ENCODE results near the gene DCST2. TPM values are rescaled to one million over a fixed set of nuclear protein-coding genes. Genes with fewer than 3 reads are reported as not detected.

Gene DCST2
- polyA plus RNA-seq, 1 donor from 2014 or later, result 1.8 TPM

DNA sequence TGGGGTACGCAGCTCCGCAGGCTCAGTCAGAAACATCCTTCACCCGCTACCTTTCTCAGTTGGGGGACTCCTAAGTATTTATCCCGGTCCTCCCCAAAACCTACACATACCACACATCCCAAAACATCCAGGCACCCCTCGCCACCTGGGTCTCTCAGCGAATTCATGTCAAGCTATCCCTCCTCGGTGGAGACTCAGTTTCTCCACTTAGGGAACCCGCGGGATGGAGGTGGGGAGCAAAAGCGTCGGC lies 32.2 kb downstream of the DCST2 start:
- Histone ChIP-seq H3K9ac (ENCODE audit: low read length) (peak overlapping the region; percentile 66), H2AFZ (ENCODE audit: low read depth, low read length) (peak overlapping the region; percentile 45), H3F3A (ENCODE audit: insufficient read depth, low read length, poor library complexity, severe bottlenecking) (peaks cover 3% of the 10 kb centered on the region), H4K20me1 (ENCODE audit: insufficient read depth) (no peaks in the 10 kb centered on the region), H3K79me2 (replicated peaks; ENCODE audit: insufficient read depth, low read length) (no peaks in the 10 kb centered on the region), H3K36me3 (ENCODE audit: insufficient read depth, low read length) (no peaks in the 10 kb centered on the region), H3K9me3 (ENCODE audit: low read length) (no peaks in the 10 kb centered on the region), H3K9me2 (ENCODE audit: insufficient read depth, low read length) (no peaks in the 10 kb centered on the region), H3K4me2 (ENCODE audit: low read length) (peak overlapping the region; percentile 94), H3K4me3 (ENCODE audit: low read length) (peak overlapping the region; percentile 79), H3K27ac (ENCODE audit: low read length) (peak overlapping the region; percentile 47), H3K27me3 (ENCODE audit: insufficient read depth, low read depth, low read length) (peaks cover 9% of the 10 kb centered on the region)
- TF ChIP-seq, protein P1, sequence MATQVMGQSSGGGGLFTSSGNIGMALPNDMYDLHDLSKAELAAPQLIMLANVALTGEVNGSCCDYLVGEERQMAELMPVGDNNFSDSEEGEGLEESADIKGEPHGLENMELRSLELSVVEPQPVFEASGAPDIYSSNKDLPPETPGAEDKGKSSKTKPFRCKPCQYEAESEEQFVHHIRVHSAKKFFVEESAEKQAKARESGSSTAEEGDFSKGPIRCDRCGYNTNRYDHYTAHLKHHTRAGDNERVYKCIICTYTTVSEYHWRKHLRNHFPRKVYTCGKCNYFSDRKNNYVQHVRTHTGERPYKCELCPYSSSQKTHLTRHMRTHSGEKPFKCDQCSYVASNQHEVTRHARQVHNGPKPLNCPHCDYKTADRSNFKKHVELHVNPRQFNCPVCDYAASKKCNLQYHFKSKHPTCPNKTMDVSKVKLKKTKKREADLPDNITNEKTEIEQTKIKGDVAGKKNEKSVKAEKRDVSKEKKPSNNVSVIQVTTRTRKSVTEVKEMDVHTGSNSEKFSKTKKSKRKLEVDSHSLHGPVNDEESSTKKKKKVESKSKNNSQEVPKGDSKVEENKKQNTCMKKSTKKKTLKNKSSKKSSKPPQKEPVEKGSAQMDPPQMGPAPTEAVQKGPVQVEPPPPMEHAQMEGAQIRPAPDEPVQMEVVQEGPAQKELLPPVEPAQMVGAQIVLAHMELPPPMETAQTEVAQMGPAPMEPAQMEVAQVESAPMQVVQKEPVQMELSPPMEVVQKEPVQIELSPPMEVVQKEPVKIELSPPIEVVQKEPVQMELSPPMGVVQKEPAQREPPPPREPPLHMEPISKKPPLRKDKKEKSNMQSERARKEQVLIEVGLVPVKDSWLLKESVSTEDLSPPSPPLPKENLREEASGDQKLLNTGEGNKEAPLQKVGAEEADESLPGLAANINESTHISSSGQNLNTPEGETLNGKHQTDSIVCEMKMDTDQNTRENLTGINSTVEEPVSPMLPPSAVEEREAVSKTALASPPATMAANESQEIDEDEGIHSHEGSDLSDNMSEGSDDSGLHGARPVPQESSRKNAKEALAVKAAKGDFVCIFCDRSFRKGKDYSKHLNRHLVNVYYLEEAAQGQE (IDR thresholded peaks at IDR 0.05; ENCODE audit: borderline replicate concordance), result no peak
- TF ChIP-seq MXI1 (conservative IDR thresholded peaks at IDR 0.05; ENCODE audit: poor library complexity, severe bottlenecking), result no peak
- TF ChIP-seq RAD21 (conservative IDR thresholded peaks at IDR 0.05), result no peak
- no peak for TF ChIP-seq EZH2 (IDR thresholded peaks at IDR 0.05; ENCODE audit: borderline replicate concordance, insufficient read depth, low read length, poor library complexity, severe bottlenecking)
- TF ChIP-seq, protein P2, sequence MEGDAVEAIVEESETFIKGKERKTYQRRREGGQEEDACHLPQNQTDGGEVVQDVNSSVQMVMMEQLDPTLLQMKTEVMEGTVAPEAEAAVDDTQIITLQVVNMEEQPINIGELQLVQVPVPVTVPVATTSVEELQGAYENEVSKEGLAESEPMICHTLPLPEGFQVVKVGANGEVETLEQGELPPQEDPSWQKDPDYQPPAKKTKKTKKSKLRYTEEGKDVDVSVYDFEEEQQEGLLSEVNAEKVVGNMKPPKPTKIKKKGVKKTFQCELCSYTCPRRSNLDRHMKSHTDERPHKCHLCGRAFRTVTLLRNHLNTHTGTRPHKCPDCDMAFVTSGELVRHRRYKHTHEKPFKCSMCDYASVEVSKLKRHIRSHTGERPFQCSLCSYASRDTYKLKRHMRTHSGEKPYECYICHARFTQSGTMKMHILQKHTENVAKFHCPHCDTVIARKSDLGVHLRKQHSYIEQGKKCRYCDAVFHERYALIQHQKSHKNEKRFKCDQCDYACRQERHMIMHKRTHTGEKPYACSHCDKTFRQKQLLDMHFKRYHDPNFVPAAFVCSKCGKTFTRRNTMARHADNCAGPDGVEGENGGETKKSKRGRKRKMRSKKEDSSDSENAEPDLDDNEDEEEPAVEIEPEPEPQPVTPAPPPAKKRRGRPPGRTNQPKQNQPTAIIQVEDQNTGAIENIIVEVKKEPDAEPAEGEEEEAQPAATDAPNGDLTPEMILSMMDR (IDR thresholded peaks at IDR 0.05; ENCODE audit: poor library complexity, severe bottlenecking), result no peak
- TF ChIP-seq TAF1 (IDR thresholded peaks at IDR 0.05; ENCODE audit: low read depth), result no peak
- TF ChIP-seq EP300 (conservative IDR thresholded peaks at IDR 0.05; ENCODE audit: poor library complexity, severe bottlenecking), result no peak
- no peak for TF ChIP-seq POLR2AphosphoS5 (IDR thresholded peaks at IDR 0.05)
- TF ChIP-seq SMC3 (conservative IDR thresholded peaks at IDR 0.05; ENCODE audit: poor library complexity), result no peak

DNA sequence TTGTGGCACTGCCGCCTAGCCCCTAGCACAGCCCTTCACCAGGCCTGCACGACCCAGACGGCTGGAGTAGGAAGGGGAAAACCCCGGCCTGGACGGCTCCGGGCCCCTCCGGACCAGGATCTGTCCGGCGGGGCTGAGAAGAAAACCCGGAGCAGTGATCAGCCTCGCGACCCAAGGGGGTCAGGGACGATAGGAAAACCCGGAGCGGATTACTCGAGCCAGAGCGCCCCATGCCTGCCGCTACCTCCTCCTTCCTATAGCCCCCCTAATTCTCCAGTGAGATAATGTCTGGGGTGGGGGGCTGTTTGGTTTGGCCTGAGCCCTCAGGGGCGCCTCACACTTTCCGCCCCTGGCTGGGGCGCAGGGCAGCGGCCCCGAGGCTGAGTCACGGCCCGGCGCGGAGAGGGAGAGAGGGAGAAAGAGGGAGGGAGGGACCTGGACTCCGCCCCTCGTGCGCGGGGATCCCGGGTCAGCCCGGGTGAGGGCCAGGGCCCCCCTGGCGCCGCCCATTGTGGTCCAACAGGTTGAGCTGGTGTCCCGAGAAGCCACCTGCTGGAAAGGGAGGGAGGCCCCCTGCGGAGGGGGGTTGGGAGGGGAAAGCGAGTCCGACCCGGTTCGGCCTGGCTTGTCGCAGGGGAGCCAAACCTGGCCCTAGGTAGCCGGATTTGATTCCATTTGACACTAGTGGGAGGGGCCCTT lies 32.7 kb downstream of the DCST2 start:
- peaks cover 9% of the 10 kb centered on the region for H3K27me3 ChIP-seq (ENCODE audit: insufficient read depth, low read depth, low read length)

More for the DNA sequence above, 32.7 kb downstream of the DCST2 start:
- H3K27ac ChIP-seq (ENCODE audit: low read length), result peak overlapping the region; percentile 47
- H4K20me1 ChIP-seq (ENCODE audit: insufficient read depth), result no peaks in the 10 kb centered on the region
- H2AFZ ChIP-seq (ENCODE audit: low read depth, low read length), result peak overlapping the region; percentile 45
- TF ChIP-seq, protein P1 (IDR thresholded peaks at IDR 0.05; ENCODE audit: borderline replicate concordance), result peak; percentile 49
- TF ChIP-seq EP300 (conservative IDR thresholded peaks at IDR 0.05; ENCODE audit: poor library complexity, severe bottlenecking) (no peak), EZH2 (IDR thresholded peaks at IDR 0.05; ENCODE audit: borderline replicate concordance, insufficient read depth, low read length, poor library complexity, severe bottlenecking) (no peak), TAF1 (IDR thresholded peaks at IDR 0.05; ENCODE audit: low read depth) (no peak), POLR2AphosphoS5 (IDR thresholded peaks at IDR 0.05) (peak; percentile 30), MXI1 (conservative IDR thresholded peaks at IDR 0.05; ENCODE audit: poor library complexity, severe bottlenecking) (peak; percentile 47), RAD21 (conservative IDR thresholded peaks at IDR 0.05) (peak; percentile 12), SMC3 (conservative IDR thresholded peaks at IDR 0.05; ENCODE audit: poor library complexity) (peak; percentile 21)
- TF ChIP-seq, protein P2 (IDR thresholded peaks at IDR 0.05; ENCODE audit: poor library complexity, severe bottlenecking), result peak; percentile 37
- no peaks in the 10 kb centered on the region for H3K79me2 ChIP-seq (replicated peaks; ENCODE audit: insufficient read depth, low read length)
- H3K9ac ChIP-seq (ENCODE audit: low read length), result peak overlapping the region; percentile 66
- H3K9me3 ChIP-seq (ENCODE audit: low read length), result no peaks in the 10 kb centered on the region
- peak overlapping the region; percentile 79 for H3K4me3 ChIP-seq (ENCODE audit: low read length)
- H3K9me2 ChIP-seq (ENCODE audit: insufficient read depth, low read length), result no peaks in the 10 kb centered on the region
- H3K4me2 ChIP-seq (ENCODE audit: low read length), result peak overlapping the region; percentile 94
- H3F3A ChIP-seq (ENCODE audit: insufficient read depth, low read length, poor library complexity, severe bottlenecking), result peaks cover 3% of the 10 kb centered on the region
- no peaks in the 10 kb centered on the region for H3K36me3 ChIP-seq (ENCODE audit: insufficient read depth, low read length)

Measured in neural cell (in vitro differentiated cells).